ENCODE data around the gene NCKAP5.

DNA sequence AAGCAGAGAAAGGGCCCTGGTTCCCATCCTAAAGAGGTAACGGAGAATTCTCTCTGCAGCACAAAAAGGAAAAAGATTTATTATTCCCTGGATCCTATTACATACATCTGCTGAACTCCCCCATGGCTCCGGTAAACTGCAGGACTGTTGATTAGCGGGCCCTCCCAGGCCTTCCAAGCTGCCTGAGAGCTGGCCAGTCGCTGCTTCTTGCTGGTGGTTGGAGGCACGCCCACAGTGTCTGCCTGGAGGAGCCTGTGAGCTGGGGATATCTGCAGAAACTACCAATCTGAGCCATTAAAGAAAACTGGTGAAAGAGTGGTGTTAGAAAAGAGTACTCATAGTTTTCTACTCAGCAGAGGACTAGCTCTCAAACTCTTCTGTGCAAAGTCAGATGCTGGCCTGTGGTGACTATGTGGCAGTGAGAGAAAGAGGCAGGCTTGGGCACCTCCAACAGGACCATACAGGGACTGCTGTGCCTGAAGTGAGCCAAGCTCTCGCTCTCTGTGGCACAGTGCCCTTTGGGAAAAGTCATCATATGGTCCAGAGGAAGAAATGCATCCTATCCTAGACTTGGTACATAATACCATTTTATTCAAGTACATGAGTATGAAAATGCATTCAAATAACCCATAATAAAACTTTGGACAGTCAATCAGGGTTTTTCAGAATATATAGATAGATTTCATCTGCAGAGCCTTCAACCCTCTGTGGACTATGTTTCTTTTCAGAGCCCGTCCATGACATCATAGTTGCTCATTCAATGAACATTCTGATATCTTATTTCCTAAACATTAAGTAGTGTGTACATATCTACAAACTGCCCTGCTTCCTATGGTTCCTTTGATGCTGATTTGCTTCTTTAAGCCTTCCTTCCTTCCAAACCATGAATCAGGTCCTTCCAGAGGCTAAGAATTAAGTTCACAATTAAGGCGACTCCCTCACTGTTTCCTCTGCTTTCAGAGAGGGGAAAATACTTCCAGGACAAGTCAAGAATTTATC, 656.2 kb downstream of the NCKAP5 start:
- TF ChIP-seq, protein P1, sequence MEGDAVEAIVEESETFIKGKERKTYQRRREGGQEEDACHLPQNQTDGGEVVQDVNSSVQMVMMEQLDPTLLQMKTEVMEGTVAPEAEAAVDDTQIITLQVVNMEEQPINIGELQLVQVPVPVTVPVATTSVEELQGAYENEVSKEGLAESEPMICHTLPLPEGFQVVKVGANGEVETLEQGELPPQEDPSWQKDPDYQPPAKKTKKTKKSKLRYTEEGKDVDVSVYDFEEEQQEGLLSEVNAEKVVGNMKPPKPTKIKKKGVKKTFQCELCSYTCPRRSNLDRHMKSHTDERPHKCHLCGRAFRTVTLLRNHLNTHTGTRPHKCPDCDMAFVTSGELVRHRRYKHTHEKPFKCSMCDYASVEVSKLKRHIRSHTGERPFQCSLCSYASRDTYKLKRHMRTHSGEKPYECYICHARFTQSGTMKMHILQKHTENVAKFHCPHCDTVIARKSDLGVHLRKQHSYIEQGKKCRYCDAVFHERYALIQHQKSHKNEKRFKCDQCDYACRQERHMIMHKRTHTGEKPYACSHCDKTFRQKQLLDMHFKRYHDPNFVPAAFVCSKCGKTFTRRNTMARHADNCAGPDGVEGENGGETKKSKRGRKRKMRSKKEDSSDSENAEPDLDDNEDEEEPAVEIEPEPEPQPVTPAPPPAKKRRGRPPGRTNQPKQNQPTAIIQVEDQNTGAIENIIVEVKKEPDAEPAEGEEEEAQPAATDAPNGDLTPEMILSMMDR (IDR thresholded peaks at IDR 0.05), result no peak
- TF ChIP-seq POLR2A (IDR thresholded peaks at IDR 0.05) (no peak), POLR2AphosphoS5 (IDR thresholded peaks at IDR 0.05; ENCODE audit: insufficient read depth in 1 of 2, low read depth in 1 of 2) (no peak)

Measured in vagina (tissue), 2 donors.